Activated CD8-positive, alpha-beta T cell treated with anti-CD3 and anti-CD28 coated beads, Interleukin-2, amount 10 ng/mL, durations not matched to agents 7 days and 5 days (primary cell): ENCODE data around the gene NAA38. TPM values are rescaled to one million over a fixed set of nuclear protein-coding genes. Genes with fewer than 3 reads are reported as not detected.
"Not testable (repeated sequence)": the region's sequence is repeated elsewhere in the genome, so short reads cannot be mapped to it uniquely, and the experiment has no call there.

Source experiments
- ATAC-seq: fragments of 150-1000 bp; cut with Tn5 transposase; one replicate; pipeline ENCODE4 v1.10.0; 2021; ENCODE audit warnings: moderate library complexity
- CTCF ChIA-PET: fragments of 350-600 bp; sonication (Branson Sonifier 250); formaldehyde crosslinking; loops from one replicate; lab custom pipeline; 2021; ENCODE audit warnings: antibody characterized with exemption; lab: Charles Lee
- POLR2A ChIA-PET: fragments of 350-600 bp; sonication (Branson Sonifier 250); formaldehyde crosslinking; loops from one replicate; lab custom pipeline; 2021; ENCODE audit warnings: antibody characterized with exemption; lab: Charles Lee
- DNase-seq: peaks from one replicate; pipeline ENCODE4 v3.0.0-alpha.2; 2020
- H3K27ac Mint-ChIP-seq: one replicate; pipeline ENCODE4 v1.8.0; 2021; ENCODE audit warnings: mild to moderate bottlenecking, mixed read lengths
- H3K27me3 Mint-ChIP-seq: one replicate; pipeline ENCODE4 v1.8.0; 2021; ENCODE audit warnings: low read depth, mixed read lengths
- H3K36me3 Mint-ChIP-seq: one replicate; pipeline ENCODE4 v1.8.0; 2021; ENCODE audit warnings: low read depth, mixed read lengths
- H3K4me1 Mint-ChIP-seq: one replicate; pipeline ENCODE4 v1.8.0; 2021; ENCODE audit warnings: low read depth, mixed read lengths
- H3K4me3 Mint-ChIP-seq: one replicate; pipeline ENCODE4 v1.8.0; 2021; ENCODE audit warnings: mild to moderate bottlenecking, mixed read lengths
- H3K9me3 Mint-ChIP-seq: one replicate; pipeline ENCODE4 v1.8.0; 2022; ENCODE audit warnings: mixed read lengths; ENCODE audit not compliant: insufficient read depth
- total RNA-seq, 2 experiments: library from RNA; stranded (reverse); gene quantifications; one replicate each; pipeline ENCODE4 v1.2.3, GENCODE V29; 2021

The NAA38 gene
- total RNA-seq, 2 experiments from 2014 or later: 92.7 to 93.1 TPM

GRCh38 chr17:7817643-7817964 is 39.8 kb downstream of the NAA38 start:
- no peaks in the 10 kb centered on the region for H3K27me3 Mint-ChIP-seq
- no peaks in the 10 kb centered on the region for H3K36me3 Mint-ChIP-seq
- no peak overlapping the region for H3K27ac Mint-ChIP-seq
- no peaks in the 10 kb centered on the region for H3K9me3 Mint-ChIP-seq
- ChIA-PET POLR2A (no interaction called here), CTCF (interaction anchor here (2.0 to 2.1 kb wide), 2 partner anchors 17 to 240 kb away, joined by 7 to 8 read pairs; partner anchors contain the start of gene KDM6B)
- DNase-seq (no peak), ATAC-seq (no peak)
- H3K4me3 Mint-ChIP-seq: no peak overlapping the region
- no peaks in the 10 kb centered on the region for H3K4me1 Mint-ChIP-seq

GRCh38 chr17:7816926-7817642 is 40.3 kb downstream of the NAA38 start:
- Mint-ChIP-seq H3K4me1 (no peaks in the 10 kb centered on the region), H3K27ac (no peak overlapping the region), H3K27me3 (no peaks in the 10 kb centered on the region), H3K4me3 (no peak overlapping the region), H3K9me3 (no peaks in the 10 kb centered on the region), H3K36me3 (no peaks in the 10 kb centered on the region)
- POLR2A ChIA-PET: interaction anchor here (0.9 kb wide), 1 partner anchor 16 kb away, joined by 3 read pairs; no protein-coding TSS in a partner anchor
- DNase-seq: no peak
- no peak for ATAC-seq
- CTCF ChIA-PET: interaction anchor here (1.2 to 2.1 kb wide), 4 partner anchors 17 to 241 kb away, joined by 3 to 7 read pairs (median 4); partner anchors contain the start of gene KDM6B

GRCh38 chr17:7814969-7815368 is 42.4 kb downstream of the NAA38 start:
- Mint-ChIP-seq H3K4me1 (no peaks in the 10 kb centered on the region), H3K27me3 (no peaks in the 10 kb centered on the region), H3K9me3 (no peaks in the 10 kb centered on the region), H3K36me3 (no peaks in the 10 kb centered on the region), H3K27ac (no peak overlapping the region), H3K4me3 (no peak overlapping the region)
- ATAC-seq (no peak), DNase-seq (no peak)
- ChIA-PET CTCF (no interaction called here), POLR2A (interaction anchor here (0.7 kb wide), 1 partner anchor 96 kb away, joined by 3 read pairs; no protein-coding TSS in a partner anchor)

- CTCF ChIA-PET: interaction anchor here (1.1 kb wide), 1 partner anchor 230 kb away, joined by 3 read pairs; no protein-coding TSS in a partner anchor
- Mint-ChIP-seq H3K27me3 (peaks cover 5% of the 10 kb centered on the region), H3K4me3 (no peak overlapping the region), H3K4me1 (no peaks in the 10 kb centered on the region), H3K36me3 (no peaks in the 10 kb centered on the region), H3K27ac (no peak overlapping the region), H3K9me3 (no peaks in the 10 kb centered on the region)
- ATAC-seq (no peak), DNase-seq (no peak)
- POLR2A ChIA-PET: no interaction called here
Observed at GRCh38 chr17:7811251-7811650, 46.1 kb downstream of the NAA38 start.

- H3K4me1 Mint-ChIP-seq, H3K27me3 Mint-ChIP-seq, POLR2A ChIA-PET, H3K9me3 Mint-ChIP-seq, DNase-seq, CTCF ChIA-PET, ATAC-seq, H3K4me3 Mint-ChIP-seq, H3K27ac Mint-ChIP-seq, H3K36me3 Mint-ChIP-seq: not testable (repeated sequence)
Observed at GRCh38 chr17:7809791-7810343, 47.5 kb downstream of the NAA38 start.

- Mint-ChIP-seq H3K4me3 (no peak overlapping the region), H3K27ac (no peak overlapping the region), H3K4me1 (no peaks in the 10 kb centered on the region), H3K9me3 (no peaks in the 10 kb centered on the region), H3K36me3 (no peaks in the 10 kb centered on the region), H3K27me3 (peaks cover 7% of the 10 kb centered on the region)
- POLR2A ChIA-PET: no interaction called here
- no peak for ATAC-seq
- DNase-seq: no peak
- CTCF ChIA-PET: interaction anchor here (1.2 kb wide), 1 partner anchor 66 kb away, joined by 3 read pairs; no protein-coding TSS in a partner anchor
Observed at GRCh38 chr17:7809086-7809790, 48.1 kb downstream of the NAA38 start.

- DNase-seq: no peak
- ChIA-PET CTCF (no interaction called here), POLR2A (no interaction called here)
- no peak overlapping the region for H3K4me3 Mint-ChIP-seq
- H3K27ac Mint-ChIP-seq: no peak overlapping the region
- H3K9me3 Mint-ChIP-seq: no peaks in the 10 kb centered on the region
- ATAC-seq: no peak
- H3K27me3 Mint-ChIP-seq: peaks cover 9% of the 10 kb centered on the region
- no peaks in the 10 kb centered on the region for H3K36me3 Mint-ChIP-seq
- no peaks in the 10 kb centered on the region for H3K4me1 Mint-ChIP-seq
Observed at GRCh38 chr17:7807206-7807605, 50.2 kb downstream of the NAA38 start.

Other genes starting within 250 kb of the NAA38 start
- 10 to 100 TPM; 27.6 to 31.8 TPM for gene FXR2, start 242.7 kb downstream of the NAA38 start, total RNA-seq
- gene SAT2, start 229.7 kb downstream of the NAA38 start, total RNA-seq: 10 to 100 TPM; 18.2 to 21.4 TPM
- not detected for gene SHBG, start 227.4 kb downstream of the NAA38 start, total RNA-seq
- not detected for gene ATP1B2, start 206.6 kb downstream of the NAA38 start, total RNA-seq
- gene TP53, start 170.1 kb downstream of the NAA38 start, total RNA-seq: 100 to 1,000 TPM; 131 to 136 TPM
- 10 to 100 TPM; 27.1 to 29.3 TPM for gene WRAP53, start 169.1 kb downstream of the NAA38 start, total RNA-seq
- gene EFNB3, start 152.4 kb downstream of the NAA38 start, total RNA-seq: not detected
- not detected for gene DNAH2, start 139.8 kb downstream of the NAA38 start, total RNA-seq
- gene KDM6B, start 23.3 kb downstream of the NAA38 start, total RNA-seq: 10 to 100 TPM; 12.4 to 12.6 TPM
- 1 to 10 TPM in 1 of 2 experiments, under 1 TPM in 1; 0.87 to 1.2 TPM for gene TMEM88, start 2.5 kb downstream of the NAA38 start, total RNA-seq
- gene CYB5D1, start 444 bp upstream of the NAA38 start, total RNA-seq: 10 to 100 TPM in 1 of 2 experiments, 1 to 10 TPM in 1; 9.8 to 11.2 TPM
- 100 to 1,000 TPM; 125 to 129 TPM for gene CHD3, start 31.2 kb upstream of the NAA38 start, total RNA-seq
- 1 to 10 TPM; 4.2 TPM for gene RNF227, start 58.7 kb upstream of the NAA38 start, total RNA-seq
- gene KCNAB3, start 72.3 kb upstream of the NAA38 start, total RNA-seq: 10 to 100 TPM in 1 of 2 experiments, 1 to 10 TPM in 1; 8.8 to 10.3 TPM
- 100 to 1,000 TPM; 248 to 278 TPM for gene TRAPPC1, start 74.4 kb upstream of the NAA38 start, total RNA-seq
- gene CNTROB, start 74.6 kb upstream of the NAA38 start, total RNA-seq: 10 to 100 TPM; 66.7 to 76.5 TPM
- not detected for gene GUCY2D, start 145.1 kb upstream of the NAA38 start, total RNA-seq
- not detected for gene ALOX15B, start 181.5 kb upstream of the NAA38 start, total RNA-seq
- gene ALOX12B, start 230.2 kb upstream of the NAA38 start, total RNA-seq: under 1 TPM; 0.26 to 0.47 TPM